ENCODE results near the gene ZNF33B.
"Not testable (repeated sequence)": the region's sequence is repeated elsewhere in the genome, so short reads cannot be mapped to it uniquely, and the experiment has no call there.

ZNF33B gene

GRCh38 chr10:42638055-42638820 lies at the start of gene ZNF33B:
Gene ZNF33B (minus strand): TSS chr10:42638570. CDS start chr10:42636928, 1,642 bp downstream.
- DNase-seq, result peak; percentile 85

- no peak for DNase-seq
These were observed 46.1 kb upstream of the ZNF33B start for GRCh38 chr10:42684517-42684916.

DNA sequence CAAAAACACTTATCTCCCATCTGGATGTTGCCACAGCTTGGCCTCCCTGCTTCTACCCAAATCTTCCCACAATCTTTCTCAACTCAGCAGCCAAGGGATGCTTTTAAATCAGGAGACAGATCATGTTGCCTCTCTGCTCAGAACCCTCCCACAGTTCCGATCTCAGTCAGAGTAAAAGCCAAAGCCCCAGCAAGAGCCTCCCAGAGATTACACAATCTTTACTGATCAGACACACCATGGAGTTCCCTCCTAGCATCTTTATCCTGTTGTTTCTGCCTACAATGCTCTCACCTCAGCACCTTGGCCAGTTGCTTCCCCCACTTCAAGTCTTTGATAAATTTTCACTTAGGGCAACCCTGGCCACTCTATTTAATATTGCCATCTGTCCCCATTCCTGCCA lies 41.9 kb upstream of the ZNF33B start:
- no peak for DNase-seq

DNA sequence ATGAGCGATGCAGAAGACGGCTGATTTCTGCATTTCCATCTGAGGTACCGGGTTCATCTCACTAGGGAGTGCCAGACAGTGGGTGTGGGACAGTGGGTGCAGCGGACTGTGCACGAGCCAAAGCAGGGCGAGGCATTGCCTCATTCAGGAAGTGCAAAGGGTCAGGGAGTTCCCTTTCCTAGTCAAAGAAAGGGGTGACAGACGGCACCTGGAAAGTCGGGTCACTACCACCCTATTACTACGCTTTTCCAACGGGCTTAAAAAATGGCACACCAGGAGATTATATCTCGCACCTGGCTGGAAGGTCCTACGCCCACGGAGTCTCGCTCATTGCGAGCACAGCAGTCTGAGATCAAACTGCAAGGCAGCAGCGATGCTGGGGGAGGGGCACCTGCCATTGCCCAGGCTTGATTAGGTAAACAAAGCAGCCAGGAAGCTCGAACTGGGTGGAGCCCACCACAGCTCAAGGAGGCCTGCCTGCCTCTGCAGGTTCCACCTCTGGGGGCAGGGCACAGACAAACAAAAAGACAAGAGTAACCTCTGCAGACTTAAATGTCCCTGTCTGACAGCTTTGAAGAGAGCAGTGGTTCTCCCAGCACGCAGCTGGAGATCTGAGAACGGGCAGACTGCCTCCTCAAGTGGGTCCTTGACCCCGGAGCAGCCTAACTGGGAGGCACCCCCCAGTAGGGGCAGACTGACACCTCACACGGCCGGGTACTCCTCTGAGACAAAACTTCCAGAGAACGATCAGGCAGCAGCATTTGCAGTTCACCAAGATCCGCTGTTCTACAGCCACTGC lies 27.0 kb upstream of the ZNF33B start:
- not testable (repeated sequence) for DNase-seq

- DNase-seq, result no peak
These were observed 16.0 kb upstream of the ZNF33B start for GRCh38 chr10:42654419-42654818.

DNA sequence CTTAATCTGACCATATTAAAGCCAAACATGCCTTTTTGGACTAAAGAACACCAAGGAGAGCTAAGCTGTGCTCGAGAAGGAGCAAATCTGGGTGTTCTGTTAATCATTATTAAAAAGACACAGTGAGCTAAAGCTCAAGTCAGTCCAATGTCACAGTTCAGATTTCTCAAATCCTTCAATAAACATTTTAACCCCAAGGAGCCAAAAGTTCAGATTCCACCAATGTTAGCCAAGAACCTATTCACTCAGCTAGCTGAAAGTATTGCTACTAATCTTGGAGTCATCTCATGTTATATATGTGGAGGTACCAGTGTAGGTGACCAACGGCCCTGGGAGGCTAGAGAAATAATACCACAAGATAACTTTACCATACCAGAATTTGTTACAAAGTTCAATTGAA lies 14.5 kb upstream of the ZNF33B start:
- no peak for DNase-seq

DNA sequence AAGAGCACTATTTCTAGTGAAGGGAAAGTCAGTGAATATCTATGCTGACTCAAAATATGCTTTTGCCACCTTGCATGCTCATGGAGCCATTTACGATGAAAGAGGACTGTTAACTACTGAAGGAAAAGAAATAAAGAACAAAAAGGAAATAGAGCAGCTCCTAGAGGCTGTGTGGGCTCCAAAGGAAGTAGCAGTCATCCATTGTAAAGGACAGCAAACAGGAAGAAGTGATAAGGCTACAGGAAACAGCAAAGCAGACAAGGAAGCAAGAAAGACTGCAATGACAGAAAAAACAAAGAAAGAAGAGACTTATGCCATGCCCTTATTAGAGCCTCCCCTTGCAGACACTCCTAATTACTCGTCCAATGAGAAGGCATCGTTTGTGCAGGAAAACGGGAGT lies 12.0 kb upstream of the ZNF33B start:
- no peak for DNase-seq

GRCh38 chr10:42648512-42648911 lies 10.1 kb upstream of the ZNF33B start:
- no peak for DNase-seq

DNA sequence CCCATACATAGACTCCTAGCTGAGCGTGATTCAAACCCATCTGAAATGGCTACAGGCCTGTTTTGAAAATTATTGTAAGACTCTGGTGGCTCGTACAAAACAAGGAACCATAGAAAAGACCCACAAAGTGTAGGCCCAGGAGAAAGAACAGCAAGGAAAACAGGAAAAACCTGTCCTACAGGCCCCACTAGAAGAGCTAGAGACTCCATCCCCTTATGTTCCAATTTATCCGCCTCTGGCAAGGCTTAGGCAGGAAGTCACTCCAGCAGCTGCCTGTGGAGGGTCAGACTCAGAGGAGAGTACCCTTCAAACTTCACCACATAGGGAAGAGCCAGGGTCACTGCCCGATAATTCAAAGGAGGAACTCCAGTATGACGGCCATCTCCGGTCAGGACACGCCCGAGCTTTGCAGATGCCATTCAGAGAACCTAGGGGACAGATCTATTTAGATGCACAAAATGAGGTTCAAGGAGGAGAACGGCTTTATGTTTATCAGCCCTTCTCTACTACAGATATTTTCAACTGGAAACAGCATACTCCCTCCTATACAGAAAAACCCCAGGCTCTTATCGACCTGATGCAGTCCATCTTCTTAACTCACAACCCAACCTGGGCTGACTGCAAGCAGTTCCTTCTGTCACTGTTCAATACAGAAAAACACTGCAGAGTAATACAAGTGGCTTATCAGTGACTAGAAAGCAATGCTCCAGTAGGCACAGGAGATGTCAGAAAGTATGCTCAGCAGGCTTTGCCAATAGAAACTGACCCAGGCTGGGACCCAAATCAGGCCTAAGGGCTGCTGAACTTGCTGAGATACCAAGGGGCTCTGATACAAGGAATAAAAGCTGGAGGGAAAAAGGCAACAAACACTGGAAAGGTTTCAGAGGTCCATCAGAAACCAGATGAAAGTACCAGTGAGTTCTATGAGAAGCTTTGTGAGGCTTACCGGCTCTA lies 8.6 kb upstream of the ZNF33B start:
- DNase-seq, result no peak

GRCh38 chr10:42646214-42646613 lies 7.8 kb upstream of the ZNF33B start:
- DNase-seq, result no peak

DNA sequence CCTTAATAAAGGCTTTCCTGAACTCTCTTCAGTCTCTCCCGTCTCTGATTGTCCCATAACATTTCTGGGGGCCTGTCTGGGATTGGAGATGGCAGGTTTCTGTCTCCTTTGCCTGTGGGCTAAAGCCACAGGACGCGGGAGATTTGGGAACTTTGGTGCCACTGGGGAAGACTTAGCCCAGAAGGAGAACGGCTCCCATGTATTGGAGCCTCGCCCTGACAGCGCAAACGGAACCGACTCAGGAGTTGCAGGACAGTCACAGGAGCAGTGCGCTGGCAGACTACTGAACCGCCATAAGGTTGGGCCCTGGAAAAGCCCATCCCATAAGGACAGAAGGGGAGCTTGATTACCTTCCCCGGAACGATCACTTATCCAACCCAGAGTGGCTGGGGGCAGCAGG lies 7.1 kb upstream of the ZNF33B start:
- no peak for DNase-seq

DNA sequence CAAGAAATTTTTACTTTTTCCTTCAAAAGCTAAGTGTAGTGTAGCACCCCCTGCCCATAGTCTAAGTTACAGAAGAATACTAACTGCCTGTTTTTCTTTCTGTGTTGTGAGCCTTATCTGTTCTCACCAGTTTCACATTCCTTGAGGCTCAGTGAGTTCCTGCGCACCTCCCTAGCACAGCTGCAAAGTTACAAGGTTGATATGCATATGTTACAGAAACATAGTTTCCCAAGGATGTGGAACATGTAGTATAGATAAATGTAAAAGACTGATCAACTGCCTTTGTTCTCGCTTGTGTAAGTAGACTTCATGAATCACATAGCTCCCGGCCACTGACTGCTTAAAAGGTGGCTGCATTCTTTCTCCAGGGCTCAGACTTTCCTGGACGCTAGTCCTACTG lies 6.7 kb upstream of the ZNF33B start:
- no peak for DNase-seq

DNA sequence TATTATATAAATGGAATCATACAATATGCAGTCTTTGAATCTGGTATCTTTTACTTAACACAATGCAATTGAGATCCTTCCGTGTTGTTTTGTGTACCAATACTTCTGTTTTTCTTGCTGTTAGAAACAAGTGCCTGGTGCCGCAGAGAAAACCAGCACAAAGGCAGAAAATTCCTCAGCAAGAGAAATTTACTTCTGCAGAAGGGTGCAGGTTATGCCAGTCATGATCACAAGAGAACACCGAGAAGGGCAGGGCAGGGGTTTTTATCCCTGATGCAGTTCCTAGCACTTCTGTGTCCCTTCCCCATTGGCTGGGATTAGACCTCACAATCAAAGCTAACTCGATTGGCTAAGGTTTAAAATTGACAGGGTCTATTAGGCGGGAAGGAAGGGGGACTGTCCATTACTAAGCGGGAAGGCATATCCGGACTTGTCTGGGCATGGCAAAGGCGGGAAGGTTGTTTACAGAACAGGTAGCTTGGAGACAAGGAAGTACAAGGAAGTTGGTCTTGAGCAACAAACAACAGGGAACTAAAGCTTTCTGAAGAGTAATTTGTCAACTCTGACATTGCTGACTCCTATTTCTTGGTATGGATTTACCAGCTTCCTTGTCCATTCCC lies 2.4 kb upstream of the ZNF33B start:
- no peak for DNase-seq

GRCh38 chr10:42638821-42639270 lies 476 bp upstream of the ZNF33B start:
- DNase-seq, result no peak

DNA sequence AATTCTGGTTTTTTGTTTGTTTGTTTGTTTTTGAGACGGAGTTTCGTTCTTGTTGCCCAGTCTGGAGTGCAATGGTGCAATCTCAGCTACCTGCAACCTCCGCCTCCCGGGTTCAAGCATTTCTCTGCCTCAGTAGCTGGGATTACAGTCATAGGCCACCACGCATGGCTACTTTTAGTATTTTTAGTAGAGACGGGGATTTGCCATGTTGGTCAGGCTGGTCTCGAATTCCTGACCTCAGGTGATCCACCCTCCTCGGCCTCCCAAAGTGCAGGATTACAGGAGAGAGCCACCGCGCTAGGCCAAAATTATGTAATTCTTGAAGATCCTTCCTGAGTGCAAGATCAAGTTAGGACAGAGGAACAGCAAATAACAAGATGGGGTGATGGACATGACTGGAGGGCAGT lies 719 bp downstream of the ZNF33B start:
- no peak for DNase-seq

GRCh38 chr10:42637142-42637541 lies 1.2 kb downstream of the ZNF33B start:
- no peak for DNase-seq

GRCh38 chr10:42635098-42635497 lies 3.3 kb downstream of the ZNF33B start:
- DNase-seq, result no peak

- no peak for DNase-seq
These were observed 5.8 kb downstream of the ZNF33B start for GRCh38 chr10:42632564-42632963.

GRCh38 chr10:42630537-42631134 lies 7.7 kb downstream of the ZNF33B start:
- DNase-seq, result no peak

- no peak for DNase-seq
These were observed 14.4 kb downstream of the ZNF33B start for GRCh38 chr10:42623929-42624328.

- DNase-seq, result no peak
These were observed 19.9 kb downstream of the ZNF33B start for GRCh38 chr10:42618424-42618823.

- DNase-seq, result no peak
These were observed 23.0 kb downstream of the ZNF33B start for GRCh38 chr10:42615419-42615818.

Data from NCI-H1694 (cell line).